ENCODE measurements around the gene CHCHD6.

GRCh38 chr3:126836220-126836860 is 132.3 kb downstream of the CHCHD6 start:
- TF ChIP-seq CTCF (IDR thresholded peaks at IDR 0.05), result no peak
- no peak for TF ChIP-seq POLR2A (IDR thresholded peaks at IDR 0.05)
